ENCODE results near the gene TUBA1B. TPM values are rescaled to one million over a fixed set of nuclear protein-coding genes. Genes with fewer than 3 reads are reported as not detected.

Gene TUBA1B
- total RNA-seq, 6 donors from 2014 or later = 87.0 to 764 (median 397) TPM

DNA sequence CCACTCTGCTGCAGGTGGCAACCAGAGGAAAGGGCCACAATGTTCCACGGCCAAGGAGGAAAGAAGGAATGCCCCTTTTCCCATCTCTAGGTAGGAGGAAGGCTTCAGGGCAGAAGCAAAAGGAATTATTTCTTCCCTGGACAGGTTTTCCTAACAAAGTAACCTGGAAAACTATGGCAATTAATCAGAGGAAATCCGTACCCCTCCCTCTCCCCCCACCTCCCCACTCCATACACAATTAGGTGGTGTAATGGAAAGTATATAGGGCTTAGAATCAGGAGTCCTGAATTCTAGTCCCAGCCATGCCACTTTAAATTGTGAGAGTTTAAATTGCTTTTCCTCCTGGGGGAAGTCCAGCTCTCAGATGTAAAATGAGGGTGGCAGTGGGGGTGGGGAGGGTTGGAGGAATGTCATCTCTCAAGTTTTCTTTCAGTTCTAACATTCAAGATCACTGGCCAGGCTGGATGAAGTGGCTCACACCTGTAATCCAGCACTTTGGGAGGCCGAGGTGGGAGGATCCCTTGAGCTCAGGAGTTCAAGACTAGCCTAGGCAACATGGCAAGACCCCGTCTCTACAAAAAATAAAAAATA is 38.3 kb downstream of the TUBA1B start:
- Histone ChIP-seq H3K36me3 (peaks cover 0 to 16% (median 12%) of the 10 kb centered on the region in 4 donors), H3K27me3 (peaks cover 0 to 53% (median 27%) of the 10 kb centered on the region in 4 donors), H3K27ac (peak overlapping the region in 2 of 4 donors; percentile 46 to 68), H3K4me1 (peaks cover 65 to 72% (median 69%) of the 10 kb centered on the region in 4 donors), H3K9me3 (no peaks in the 10 kb centered on the region), H3K4me3 (peak overlapping the region in 2 of 4 donors; percentile 28 to 46)
- ATAC-seq (ENCODE audit: low FRiP score in 2 of 2) (no peak), DNase-seq (no peak)
- TF ChIP-seq, protein P1, sequence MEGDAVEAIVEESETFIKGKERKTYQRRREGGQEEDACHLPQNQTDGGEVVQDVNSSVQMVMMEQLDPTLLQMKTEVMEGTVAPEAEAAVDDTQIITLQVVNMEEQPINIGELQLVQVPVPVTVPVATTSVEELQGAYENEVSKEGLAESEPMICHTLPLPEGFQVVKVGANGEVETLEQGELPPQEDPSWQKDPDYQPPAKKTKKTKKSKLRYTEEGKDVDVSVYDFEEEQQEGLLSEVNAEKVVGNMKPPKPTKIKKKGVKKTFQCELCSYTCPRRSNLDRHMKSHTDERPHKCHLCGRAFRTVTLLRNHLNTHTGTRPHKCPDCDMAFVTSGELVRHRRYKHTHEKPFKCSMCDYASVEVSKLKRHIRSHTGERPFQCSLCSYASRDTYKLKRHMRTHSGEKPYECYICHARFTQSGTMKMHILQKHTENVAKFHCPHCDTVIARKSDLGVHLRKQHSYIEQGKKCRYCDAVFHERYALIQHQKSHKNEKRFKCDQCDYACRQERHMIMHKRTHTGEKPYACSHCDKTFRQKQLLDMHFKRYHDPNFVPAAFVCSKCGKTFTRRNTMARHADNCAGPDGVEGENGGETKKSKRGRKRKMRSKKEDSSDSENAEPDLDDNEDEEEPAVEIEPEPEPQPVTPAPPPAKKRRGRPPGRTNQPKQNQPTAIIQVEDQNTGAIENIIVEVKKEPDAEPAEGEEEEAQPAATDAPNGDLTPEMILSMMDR (IDR thresholded peaks at IDR 0.05) = no peak
- TF ChIP-seq POLR2A (IDR thresholded peaks at IDR 0.05) (no peak), EP300 (IDR thresholded peaks at IDR 0.05) (no peak), POLR2AphosphoS5 (IDR thresholded peaks at IDR 0.05) (no peak)
- 52 to 57% methylated on average over 4 of the region's 4 CpGs for WGBS, 2 donors

- peak overlapping the region in 3 of 4 donors; percentile 28 to 43 (median 34) for H3K4me3 ChIP-seq
- ATAC-seq (ENCODE audit: low FRiP score in 2 of 2) = peak in 1 of 2 donors; percentile 6
- H3K36me3 ChIP-seq = peaks cover 0 to 9% (median 5%) of the 10 kb centered on the region in 4 donors
- no peaks in the 10 kb centered on the region for H3K9me3 ChIP-seq
- TF ChIP-seq, protein P1 (IDR thresholded peaks at IDR 0.05) = peak in 1 of 6 experiments; percentile 7
- no peak for TF ChIP-seq POLR2AphosphoS5 (IDR thresholded peaks at IDR 0.05)
- peaks cover 66 to 77% (median 70%) of the 10 kb centered on the region in 4 donors for H3K4me1 ChIP-seq
- WGBS, 2 donors = 5 to 6% methylated on average over 25 to 32 of the region's 32 CpGs
- peak overlapping the region in 2 of 4 donors; percentile 46 to 68 for H3K27ac ChIP-seq
- peak in 1 of 2 donors; percentile 61 for DNase-seq
- H3K27me3 ChIP-seq = peaks cover 0 to 53% (median 27%) of the 10 kb centered on the region in 4 donors
These were observed 38.9 kb downstream of the TUBA1B start for GRCh38 chr12:49092086-49092815.

GRCh38 chr12:49091836-49092085 is 39.4 kb downstream of the TUBA1B start:
- no peak for DNase-seq
- Histone ChIP-seq H3K27me3 (peaks cover 0 to 53% (median 27%) of the 10 kb centered on the region in 4 donors), H3K4me1 (peaks cover 66 to 77% (median 70%) of the 10 kb centered on the region in 4 donors), H3K4me3 (peak overlapping the region in 3 of 4 donors; percentile 28 to 43 (median 34)), H3K27ac (peak overlapping the region in 2 of 4 donors; percentile 46 to 68), H3K9me3 (no peaks in the 10 kb centered on the region), H3K36me3 (peaks cover 0 to 4% (median 1%) of the 10 kb centered on the region in 4 donors)
- TF ChIP-seq POLR2AphosphoS5 (IDR thresholded peaks at IDR 0.05) (no peak), EP300 (IDR thresholded peaks at IDR 0.05) (no peak), POLR2A (IDR thresholded peaks at IDR 0.05) (no peak)
- TF ChIP-seq, protein P1 (IDR thresholded peaks at IDR 0.05) = no peak
- ATAC-seq (ENCODE audit: low FRiP score in 2 of 2) = no peak
- 0 to 3% methylated on average over 4 to 13 of the region's 14 CpGs for WGBS, 2 donors

GRCh38 chr12:49091056-49091835 is 39.9 kb downstream of the TUBA1B start:
- peaks cover 0 to 4% (median 0%) of the 10 kb centered on the region in 4 donors for H3K36me3 ChIP-seq
- DNase-seq = peak in 1 of 2 donors; percentile 68
- WGBS, 2 donors = 28 to 46% methylated on average over 21 to 35 of the region's 41 CpGs
- H3K27ac ChIP-seq = peak overlapping the region in 2 of 4 donors; percentile 68
- peak overlapping the region in 3 of 4 donors; percentile 28 to 43 (median 34) for H3K4me3 ChIP-seq
- peaks cover 0 to 53% (median 27%) of the 10 kb centered on the region in 4 donors for H3K27me3 ChIP-seq
- ATAC-seq (ENCODE audit: low FRiP score in 2 of 2) = no peak
- peaks cover 66 to 77% (median 70%) of the 10 kb centered on the region in 4 donors for H3K4me1 ChIP-seq
- TF ChIP-seq POLR2A (IDR thresholded peaks at IDR 0.05) (no peak), POLR2AphosphoS5 (IDR thresholded peaks at IDR 0.05) (no peak), EP300 (IDR thresholded peaks at IDR 0.05) (no peak)
- TF ChIP-seq, protein P1 (IDR thresholded peaks at IDR 0.05) = no peak
- H3K9me3 ChIP-seq = no peaks in the 10 kb centered on the region

All from upper lobe of left lung (tissue), 6 donors.